HG02798 (cell line): ENCODE results near the gene MYO3B.
"Not testable (repeated sequence)": the region's sequence is repeated elsewhere in the genome, so short reads cannot be mapped to it uniquely, and the experiment has no call there.

ENCODE experiments used
- ATAC-seq: cut with Tn5 transposase; IDR thresholded peaks from one replicate; pipeline ENCODE4 v1.9.1; 2021; ENCODE audit warnings: mild to moderate bottlenecking; ENCODE audit not compliant: unreplicated experiment, poor library complexity

The MYO3B gene

DNA sequence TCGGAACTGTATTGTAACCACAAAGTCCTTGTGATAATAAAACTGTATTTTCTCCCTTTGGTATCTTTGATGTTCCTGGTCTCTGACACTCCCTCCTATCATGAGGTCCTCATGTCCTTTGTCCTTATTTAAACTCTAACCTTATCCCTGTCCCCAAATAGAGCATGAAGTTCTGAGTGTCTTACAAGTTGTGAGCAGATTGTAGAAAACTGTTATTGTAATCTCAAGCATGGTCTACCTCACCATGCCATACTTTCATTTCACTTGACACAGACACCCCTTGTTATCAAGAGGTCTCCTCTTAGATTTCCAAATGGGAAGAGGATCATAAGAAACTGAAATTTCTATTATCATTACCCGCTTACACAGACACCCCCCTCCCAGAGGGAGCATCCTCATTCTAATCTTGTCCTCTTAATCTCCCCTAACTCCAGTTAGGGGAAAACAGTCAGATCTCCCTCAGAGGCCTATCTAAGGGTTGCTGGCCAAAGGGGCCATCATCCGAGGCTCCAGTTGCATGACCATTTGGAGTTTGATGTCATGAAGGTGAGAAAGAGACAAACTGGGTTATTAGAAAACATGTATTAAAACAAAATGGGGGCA, 29.0 kb downstream of the MYO3B start:
- no peak for ATAC-seq

- no peak for ATAC-seq
Measured at GRCh38 chr2:170207901-170208300, 30.0 kb downstream of the MYO3B start.

- no peak for ATAC-seq
Measured at GRCh38 chr2:170208967-170209366, 31.0 kb downstream of the MYO3B start.

DNA sequence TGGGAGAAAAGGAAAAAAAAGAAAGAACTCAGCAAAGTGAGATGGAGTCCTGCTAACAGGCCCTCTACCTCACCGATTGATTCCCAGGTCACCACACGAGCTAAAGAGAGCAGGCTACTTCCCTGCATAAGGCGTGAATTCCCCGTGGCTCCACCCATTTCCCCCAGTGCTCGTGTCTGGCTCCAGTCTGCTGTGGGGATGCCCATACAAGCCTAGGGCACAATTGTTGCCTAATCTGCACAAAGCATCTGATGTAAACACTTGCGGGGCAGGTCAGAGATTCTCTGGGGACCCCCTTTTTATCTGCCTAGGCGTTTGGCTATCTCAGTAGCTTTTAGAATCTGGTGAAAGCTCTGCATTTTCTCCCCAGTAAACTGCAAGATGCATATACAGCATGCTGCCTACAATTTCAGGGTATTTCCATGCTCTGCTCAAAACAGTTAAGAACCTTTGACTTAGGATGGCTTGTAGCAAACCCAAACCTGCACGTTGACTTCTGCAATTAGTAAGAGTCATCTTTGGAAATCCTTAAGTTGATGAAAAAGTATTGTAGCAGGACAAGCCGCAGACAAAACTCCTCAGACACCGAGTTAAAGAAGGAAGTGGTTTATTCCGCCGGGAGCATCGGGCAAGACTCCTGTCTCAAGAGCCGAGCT, 34.8 kb downstream of the MYO3B start:
- peak; percentile 62 for ATAC-seq

DNA sequence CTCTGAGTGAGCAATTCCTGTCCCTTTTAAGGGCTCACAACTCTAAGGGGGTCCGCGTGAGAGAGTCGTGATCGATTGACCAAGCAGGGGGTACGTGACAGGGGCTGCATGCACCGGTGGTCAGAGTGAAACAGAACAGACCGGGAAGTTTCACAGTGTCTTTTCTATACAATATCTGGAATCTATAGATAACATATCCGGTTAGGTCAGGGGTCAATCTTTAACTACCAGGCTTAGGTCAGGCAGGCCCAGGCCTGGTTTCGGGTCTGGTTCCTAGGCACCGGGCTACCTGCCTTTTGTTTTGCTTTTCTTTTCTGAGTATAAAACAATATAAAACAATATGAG, 35.3 kb downstream of the MYO3B start:
- ATAC-seq = not testable (repeated sequence)

GRCh38 chr2:170213651-170214050, 35.7 kb downstream of the MYO3B start:
- no peak for ATAC-seq

GRCh38 chr2:170214309-170214948, 36.5 kb downstream of the MYO3B start:
- no peak for ATAC-seq

- ATAC-seq = no peak
Measured at GRCh38 chr2:170215021-170215420, 37.1 kb downstream of the MYO3B start.

DNA sequence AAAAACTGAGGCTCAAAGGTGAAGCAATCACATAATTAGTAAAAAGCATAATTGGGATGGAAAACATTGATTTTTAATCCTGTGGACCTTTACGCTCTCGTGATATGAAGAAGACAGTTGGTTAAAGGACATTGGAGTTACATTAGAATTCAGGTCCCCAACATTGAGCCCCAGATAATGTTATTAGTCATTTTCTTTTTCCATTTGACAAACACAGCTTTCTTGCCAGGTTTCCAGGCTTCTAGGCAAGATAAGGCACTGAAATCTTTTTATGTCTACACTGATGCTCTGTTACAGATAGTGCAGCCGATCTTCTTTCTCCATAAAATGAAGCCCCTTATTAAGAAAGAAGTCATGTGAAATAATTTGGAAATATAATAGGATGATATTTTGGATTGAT, 38.5 kb downstream of the MYO3B start:
- ATAC-seq = no peak

DNA sequence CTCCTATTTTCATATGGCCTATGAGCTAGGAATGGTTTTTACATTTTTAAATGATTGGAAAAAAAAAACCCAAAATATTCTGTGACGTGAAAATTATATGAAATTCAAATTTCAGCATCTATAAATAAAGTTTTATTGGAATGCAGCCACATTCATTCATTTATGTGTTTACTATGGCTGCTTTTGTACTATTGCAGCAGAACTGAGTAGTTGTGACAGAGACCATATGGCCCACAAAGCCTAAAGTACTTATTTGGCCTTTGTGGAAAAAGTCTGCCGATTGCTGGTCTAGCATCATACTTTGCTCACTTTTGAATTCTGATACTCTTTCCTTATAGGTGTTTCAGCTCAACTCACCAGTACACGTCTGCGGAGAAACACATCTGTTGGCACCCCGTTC, 39.0 kb downstream of the MYO3B start:
- no peak for ATAC-seq

GRCh38 chr2:170217778-170218251, 39.9 kb downstream of the MYO3B start:
- ATAC-seq = no peak

DNA sequence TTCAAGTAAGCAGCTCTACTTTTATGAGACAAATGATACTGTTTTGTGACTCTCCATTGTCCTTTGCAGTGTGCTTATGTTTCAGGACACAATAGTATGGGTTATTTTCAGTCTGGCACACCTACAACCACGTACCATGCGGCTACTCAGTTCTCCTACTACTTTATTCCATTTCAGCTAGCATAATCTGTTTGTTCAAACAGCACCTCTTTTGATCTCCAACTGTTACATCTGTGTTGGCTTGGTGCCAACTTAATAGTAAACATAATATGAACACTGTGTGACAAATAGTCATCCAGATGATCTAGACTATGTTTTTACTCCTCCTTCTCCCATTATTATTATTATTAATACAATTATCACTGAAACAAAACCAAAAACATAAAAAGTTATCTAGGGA, 40.5 kb downstream of the MYO3B start:
- ATAC-seq = no peak

GRCh38 chr2:170218931-170219330, 41.0 kb downstream of the MYO3B start:
- ATAC-seq = no peak

- no peak for ATAC-seq
Measured at GRCh38 chr2:170221317-170222288, 43.7 kb downstream of the MYO3B start.

- no peak for ATAC-seq
Measured at GRCh38 chr2:170222298-170222697, 44.4 kb downstream of the MYO3B start.

DNA sequence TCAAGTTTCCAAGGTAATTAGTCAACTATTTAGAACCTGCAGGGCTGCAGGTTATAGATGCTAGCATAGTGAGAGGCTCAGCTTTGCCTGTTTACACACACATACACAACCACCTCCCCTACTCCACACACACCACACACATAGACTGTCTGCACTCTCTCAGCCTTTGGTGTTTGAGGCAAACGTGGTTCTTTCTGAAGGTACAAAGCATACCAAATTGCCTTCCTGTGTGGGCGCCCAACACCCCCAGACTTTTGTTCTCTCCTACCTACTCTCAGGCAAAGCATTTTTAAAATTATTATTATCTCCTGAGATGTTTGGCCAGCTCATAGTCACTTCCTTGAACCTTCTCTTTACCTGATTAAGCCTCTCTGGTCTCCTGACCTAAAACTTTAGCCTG, 44.9 kb downstream of the MYO3B start:
- no peak for ATAC-seq

- ATAC-seq = no peak
Measured at GRCh38 chr2:170224692-170225294, 46.8 kb downstream of the MYO3B start.

- ATAC-seq = no peak
Measured at GRCh38 chr2:170226216-170226615, 48.3 kb downstream of the MYO3B start.

- ATAC-seq = peak; percentile 84
Measured at GRCh38 chr2:170227507-170227947, 49.6 kb downstream of the MYO3B start.

DNA sequence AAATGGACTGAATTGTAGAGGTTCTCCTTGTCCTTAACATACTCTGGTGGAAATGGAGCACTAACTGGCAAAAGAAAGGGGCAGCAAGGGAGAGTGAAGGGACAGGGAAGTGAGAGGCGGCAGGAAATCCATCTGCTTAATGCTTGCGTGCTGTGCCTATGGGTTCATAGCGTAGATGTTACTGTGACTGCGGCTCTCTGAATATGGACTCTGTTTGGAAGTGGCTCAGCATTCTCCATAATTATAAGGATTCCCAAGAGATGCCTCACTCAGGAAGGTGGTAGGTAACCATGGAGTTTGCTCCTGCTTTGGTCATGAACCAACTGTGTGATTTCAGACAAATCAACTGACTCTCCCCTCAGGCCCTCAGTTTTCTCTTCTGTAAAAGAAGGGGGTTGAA, 50.0 kb downstream of the MYO3B start:
- peak; percentile 40 for ATAC-seq
